ENCODE data around the gene SLC25A17.

- TF ChIP-seq CTCF (IDR thresholded peaks at IDR 0.05; ENCODE audit: low read depth, low read length) (no peak), EZH2phosphoT487 (IDR thresholded peaks at IDR 0.05; ENCODE audit: low read depth) (no peak)
Observed at GRCh38 chr22:40759294-40759840, 59.8 kb downstream of the SLC25A17 start.
